Caco-2 (cell line): ENCODE measurements around the gene NAAA. TPM values are rescaled to one million over a fixed set of nuclear protein-coding genes. Genes with fewer than 3 reads are reported as not detected.

Experiments
- BruUV-seq: library from RNA; stranded (reverse); fragments of 400-500 nt; replicated peaks from 2 replicates; lab custom pipeline; 2021; lab: Mats Ljungman, UMichigan
- CTCF ChIA-PET: fragments of 300-600 bp; sonication (Branson Sonifier 250); formaldehyde crosslinking; loops from one replicate; lab custom pipeline; 2022; ENCODE audit warnings: antibody characterized with exemption; lab: Charles Lee
- POLR2A ChIA-PET: fragments of 300-600 bp; sonication (Branson Sonifier 250); formaldehyde crosslinking; loops from one replicate; lab custom pipeline; 2022; ENCODE audit warnings: antibody characterized with exemption; lab: Charles Lee
- DNase-seq, 2 experiments: peaks; one replicate each; pipeline versions ENCODE4 v3.0.0 to v3.0.0-alpha.2; 2020 to 2022
- H3K27me3 ChIP-seq: replicated peaks from 2 replicates; pipeline ENCODE4 v1.6.0; 2011; ENCODE audit warnings: low read length; ENCODE audit not compliant: control insufficient read depth, insufficient read depth
- H3K36me3 ChIP-seq: 2 replicates; pipeline ENCODE4 v1.5.1; 2011; ENCODE audit warnings: low read length; ENCODE audit not compliant: control insufficient read depth, insufficient read depth
- H3K4me1 ChIP-seq: fragments of 250-450 bp; sonication (Bioruptor Pico); 2 replicates; pipeline ENCODE4 v1.5.1; 2020; ENCODE audit warnings: mild to moderate bottlenecking
- H3K4me3 ChIP-seq: 2 replicates; pipeline ENCODE4 v1.5.1; 2011; ENCODE audit warnings: low read depth, mild to moderate bottlenecking, control low read depth, low read length
- H3K9me3 ChIP-seq: fragments of 250-450 bp; sonication (Bioruptor Pico); 2 replicates; pipeline ENCODE4 v1.5.1; 2020; ENCODE audit warnings: mild to moderate bottlenecking, moderate library complexity
- H3K27ac Mint-ChIP-seq: one replicate; pipeline ENCODE4 v1.8.0; 2022; ENCODE audit warnings: mixed read lengths; ENCODE audit not compliant: unreplicated experiment
- H3K27me3 Mint-ChIP-seq: one replicate; pipeline ENCODE4 v1.8.0; 2022; ENCODE audit warnings: mixed read lengths; ENCODE audit not compliant: insufficient read depth, unreplicated experiment
- H3K36me3 Mint-ChIP-seq: one replicate; pipeline ENCODE4 v1.8.0; 2022; ENCODE audit warnings: mild to moderate bottlenecking, mixed read lengths; ENCODE audit not compliant: insufficient read depth, unreplicated experiment
- H3K4me1 Mint-ChIP-seq: one replicate; pipeline ENCODE4 v1.8.0; 2022; ENCODE audit warnings: low read depth, mixed read lengths; ENCODE audit not compliant: unreplicated experiment
- H3K4me3 Mint-ChIP-seq: one replicate; pipeline ENCODE4 v1.8.0; 2022; ENCODE audit warnings: mild to moderate bottlenecking, moderate library complexity, mixed read lengths; ENCODE audit not compliant: unreplicated experiment
- H3K9me3 Mint-ChIP-seq: one replicate; pipeline ENCODE4 v1.8.0; 2022; ENCODE audit warnings: mixed read lengths; ENCODE audit not compliant: unreplicated experiment
- intact Hi-C: fragments of 100-400 bp; cut with micrococcal nuclease; formaldehyde crosslinking; loops from one replicate; pipeline ENCODE4 v1.10.0; 2022; ENCODE audit not compliant: unreplicated experiment
- total RNA-seq: library from RNA; stranded (reverse); gene quantifications from 2 replicates; pipeline ENCODE4 v1.2.3, GENCODE V29; 2022
- TF ChIP-seq, protein P1 (sequence below), 2 experiments: fragments of 200-600 bp in 1 of 2; IDR thresholded peaks; 1 replicate in 1 of 2; 2 replicates in 1 of 2; pipeline versions ENCODE4 v1.5.1 to v1.8.0; 2011 to 2022; ENCODE audit warnings: antibody characterized with exemption in 1 of 2, control low read depth in 1 of 2, inconsistent platforms in 1 of 2, low read depth in 1 of 2, low read length in 1 of 2, mild to moderate bottlenecking in 1 of 2, moderate library complexity in 1 of 2; ENCODE audit not compliant: insufficient read depth in 1 of 2, severe bottlenecking in 1 of 2, unreplicated experiment in 1 of 2

NAAA gene
- total RNA-seq, 1 experiment from 2014 or later: 11.8 TPM

DNA sequence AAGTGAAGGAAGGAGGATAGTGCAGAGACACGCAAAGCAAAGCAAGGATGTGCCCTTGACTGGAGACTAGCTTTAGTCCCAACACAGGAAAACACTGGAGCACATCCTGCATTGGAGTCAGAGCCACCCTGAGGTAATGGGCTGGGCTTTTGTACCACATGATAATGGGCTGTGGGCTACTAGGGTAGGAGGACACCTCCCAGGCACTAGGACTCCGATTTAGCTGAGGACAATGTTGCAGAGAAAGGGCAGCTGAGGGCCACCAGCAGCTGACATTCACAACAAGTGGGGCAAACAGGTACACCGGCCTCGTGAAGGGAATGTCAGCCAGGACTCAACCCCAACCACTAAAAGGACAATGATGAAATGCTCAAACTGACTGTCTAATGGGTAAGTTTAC, 39.8 kb upstream of the NAAA start:
- peaks cover 49% of the 10 kb centered on the region for H3K36me3 Mint-ChIP-seq
- CTCF ChIA-PET: no interaction called here
- no TSS peak for BruUV-seq
- H3K9me3 Mint-ChIP-seq: no peaks in the 10 kb centered on the region
- H3K4me3 Mint-ChIP-seq: no peak overlapping the region
- H3K4me1 ChIP-seq: no peaks in the 10 kb centered on the region
- H3K9me3 ChIP-seq: no peaks in the 10 kb centered on the region
- no peak for DNase-seq
- intact Hi-C loops: no loop called here
- TF ChIP-seq, protein P1, sequence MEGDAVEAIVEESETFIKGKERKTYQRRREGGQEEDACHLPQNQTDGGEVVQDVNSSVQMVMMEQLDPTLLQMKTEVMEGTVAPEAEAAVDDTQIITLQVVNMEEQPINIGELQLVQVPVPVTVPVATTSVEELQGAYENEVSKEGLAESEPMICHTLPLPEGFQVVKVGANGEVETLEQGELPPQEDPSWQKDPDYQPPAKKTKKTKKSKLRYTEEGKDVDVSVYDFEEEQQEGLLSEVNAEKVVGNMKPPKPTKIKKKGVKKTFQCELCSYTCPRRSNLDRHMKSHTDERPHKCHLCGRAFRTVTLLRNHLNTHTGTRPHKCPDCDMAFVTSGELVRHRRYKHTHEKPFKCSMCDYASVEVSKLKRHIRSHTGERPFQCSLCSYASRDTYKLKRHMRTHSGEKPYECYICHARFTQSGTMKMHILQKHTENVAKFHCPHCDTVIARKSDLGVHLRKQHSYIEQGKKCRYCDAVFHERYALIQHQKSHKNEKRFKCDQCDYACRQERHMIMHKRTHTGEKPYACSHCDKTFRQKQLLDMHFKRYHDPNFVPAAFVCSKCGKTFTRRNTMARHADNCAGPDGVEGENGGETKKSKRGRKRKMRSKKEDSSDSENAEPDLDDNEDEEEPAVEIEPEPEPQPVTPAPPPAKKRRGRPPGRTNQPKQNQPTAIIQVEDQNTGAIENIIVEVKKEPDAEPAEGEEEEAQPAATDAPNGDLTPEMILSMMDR (IDR thresholded peaks at IDR 0.05; ENCODE audit: insufficient read depth in 1 of 2, low read depth in 1 of 2, low read length in 1 of 2, severe bottlenecking in 1 of 2, unreplicated experiment in 1 of 2): no peak
- no peaks in the 10 kb centered on the region for H3K4me1 Mint-ChIP-seq
- no peaks in the 10 kb centered on the region for H3K27me3 ChIP-seq
- peaks cover 2% of the 10 kb centered on the region; the same call in 1 of the 2 replicates for H3K36me3 ChIP-seq
- no peak overlapping the region for H3K27ac Mint-ChIP-seq
- POLR2A ChIA-PET: no interaction called here
- no peaks in the 10 kb centered on the region for H3K27me3 Mint-ChIP-seq
- H3K4me3 ChIP-seq: no peak overlapping the region

DNA sequence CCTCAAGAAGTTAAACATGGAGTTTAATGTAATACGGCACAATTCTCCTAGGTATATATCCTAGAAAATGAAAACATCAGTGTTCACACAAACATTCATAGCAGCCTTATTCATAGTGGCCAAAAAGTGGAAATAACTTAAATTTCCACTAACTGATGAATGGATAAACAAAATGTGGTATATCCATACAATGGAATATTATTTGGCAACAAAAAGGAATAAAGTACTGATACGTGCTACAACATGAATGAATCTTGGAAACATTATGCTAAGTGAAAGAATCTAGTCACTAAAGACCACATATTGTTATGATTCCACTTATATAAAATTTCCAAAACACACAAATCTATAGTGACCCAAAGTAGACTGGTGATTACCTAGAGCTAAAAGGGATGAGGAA, 35.4 kb upstream of the NAAA start:
- H3K4me1 Mint-ChIP-seq: no peaks in the 10 kb centered on the region
- no peaks in the 10 kb centered on the region for H3K9me3 Mint-ChIP-seq
- Histone ChIP-seq H3K27me3 (no peaks in the 10 kb centered on the region), H3K9me3 (no peaks in the 10 kb centered on the region), H3K4me1 (no peaks in the 10 kb centered on the region), H3K36me3 (peaks cover 2% of the 10 kb centered on the region; the same call in 1 of the 2 replicates), H3K4me3 (no peak overlapping the region)
- H3K27me3 Mint-ChIP-seq: no peaks in the 10 kb centered on the region
- no peak overlapping the region for H3K27ac Mint-ChIP-seq
- peaks cover 70% of the 10 kb centered on the region for H3K36me3 Mint-ChIP-seq
- ChIA-PET CTCF (no interaction called here), POLR2A (no interaction called here)
- TF ChIP-seq, protein P1 (IDR thresholded peaks at IDR 0.05; ENCODE audit: insufficient read depth in 1 of 2, low read depth in 1 of 2, low read length in 1 of 2, severe bottlenecking in 1 of 2, unreplicated experiment in 1 of 2): no peak
- BruUV-seq: no TSS peak
- no peak overlapping the region for H3K4me3 Mint-ChIP-seq
- intact Hi-C loops: no loop called here
- DNase-seq: no peak

DNA sequence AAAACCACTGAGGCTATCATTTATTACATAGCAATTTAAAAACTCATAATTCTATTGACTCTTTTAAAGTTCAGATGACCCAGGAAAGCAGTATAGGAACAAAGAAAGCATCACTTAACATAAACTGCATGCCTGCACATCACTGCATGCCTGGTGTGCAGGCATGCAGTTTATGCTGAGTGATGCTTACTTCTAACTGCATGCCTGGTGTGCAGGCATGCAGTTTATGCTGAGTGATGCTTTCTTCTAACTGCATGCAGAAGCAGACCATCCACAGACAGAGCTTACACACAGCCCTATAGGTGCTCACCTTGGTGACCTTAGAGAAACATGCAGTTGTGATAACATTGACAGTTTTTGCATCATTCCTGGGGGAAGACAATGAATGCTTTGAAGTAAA, 33.0 kb upstream of the NAAA start:
- intact Hi-C loops: no loop called here
- Histone ChIP-seq H3K36me3 (no peaks in the 10 kb centered on the region; the same call in 1 of the 2 replicates), H3K27me3 (no peaks in the 10 kb centered on the region), H3K4me3 (no peak overlapping the region), H3K4me1 (no peaks in the 10 kb centered on the region), H3K9me3 (no peaks in the 10 kb centered on the region)
- CTCF ChIA-PET: no interaction called here
- Mint-ChIP-seq H3K27ac (no peak overlapping the region), H3K4me1 (no peaks in the 10 kb centered on the region), H3K9me3 (no peaks in the 10 kb centered on the region), H3K27me3 (no peaks in the 10 kb centered on the region), H3K4me3 (no peak overlapping the region), H3K36me3 (peaks cover 90% of the 10 kb centered on the region)
- TF ChIP-seq, protein P1 (IDR thresholded peaks at IDR 0.05; ENCODE audit: insufficient read depth in 1 of 2, low read depth in 1 of 2, low read length in 1 of 2, severe bottlenecking in 1 of 2, unreplicated experiment in 1 of 2): no peak
- DNase-seq: no peak
- no TSS peak for BruUV-seq
- POLR2A ChIA-PET: no interaction called here
